Caco-2 (cell line): ENCODE measurements around the gene RUVBL1. TPM values are rescaled to one million over a fixed set of nuclear protein-coding genes. Genes with fewer than 3 reads are reported as not detected.

Source experiments
- BruUV-seq: library from RNA; stranded (reverse); fragments of 400-500 nt; replicated peaks from 2 replicates; lab custom pipeline; 2021; lab: Mats Ljungman, UMichigan
- CTCF ChIA-PET: fragments of 300-600 bp; sonication (Branson Sonifier 250); formaldehyde crosslinking; loops from one replicate; lab custom pipeline; 2022; ENCODE audit warnings: antibody characterized with exemption; lab: Charles Lee
- POLR2A ChIA-PET: fragments of 300-600 bp; sonication (Branson Sonifier 250); formaldehyde crosslinking; loops from one replicate; lab custom pipeline; 2022; ENCODE audit warnings: antibody characterized with exemption; lab: Charles Lee
- DNase-seq, 2 experiments: peaks; one replicate each; pipeline versions ENCODE4 v3.0.0 to v3.0.0-alpha.2; 2020 to 2022
- H3K27me3 ChIP-seq: replicated peaks from 2 replicates; pipeline ENCODE4 v1.6.0; 2011; ENCODE audit warnings: low read length; ENCODE audit not compliant: control insufficient read depth, insufficient read depth
- H3K36me3 ChIP-seq: 2 replicates; pipeline ENCODE4 v1.5.1; 2011; ENCODE audit warnings: low read length; ENCODE audit not compliant: control insufficient read depth, insufficient read depth
- H3K4me1 ChIP-seq: fragments of 250-450 bp; sonication (Bioruptor Pico); 2 replicates; pipeline ENCODE4 v1.5.1; 2020; ENCODE audit warnings: mild to moderate bottlenecking
- H3K4me3 ChIP-seq: 2 replicates; pipeline ENCODE4 v1.5.1; 2011; ENCODE audit warnings: low read depth, mild to moderate bottlenecking, control low read depth, low read length
- H3K9me3 ChIP-seq: fragments of 250-450 bp; sonication (Bioruptor Pico); 2 replicates; pipeline ENCODE4 v1.5.1; 2020; ENCODE audit warnings: mild to moderate bottlenecking, moderate library complexity
- H3K27ac Mint-ChIP-seq: one replicate; pipeline ENCODE4 v1.8.0; 2022; ENCODE audit warnings: mixed read lengths; ENCODE audit not compliant: unreplicated experiment
- H3K27me3 Mint-ChIP-seq: one replicate; pipeline ENCODE4 v1.8.0; 2022; ENCODE audit warnings: mixed read lengths; ENCODE audit not compliant: insufficient read depth, unreplicated experiment
- H3K36me3 Mint-ChIP-seq: one replicate; pipeline ENCODE4 v1.8.0; 2022; ENCODE audit warnings: mild to moderate bottlenecking, mixed read lengths; ENCODE audit not compliant: insufficient read depth, unreplicated experiment
- H3K4me1 Mint-ChIP-seq: one replicate; pipeline ENCODE4 v1.8.0; 2022; ENCODE audit warnings: low read depth, mixed read lengths; ENCODE audit not compliant: unreplicated experiment
- H3K4me3 Mint-ChIP-seq: one replicate; pipeline ENCODE4 v1.8.0; 2022; ENCODE audit warnings: mild to moderate bottlenecking, moderate library complexity, mixed read lengths; ENCODE audit not compliant: unreplicated experiment
- H3K9me3 Mint-ChIP-seq: one replicate; pipeline ENCODE4 v1.8.0; 2022; ENCODE audit warnings: mixed read lengths; ENCODE audit not compliant: unreplicated experiment
- intact Hi-C: fragments of 100-400 bp; cut with micrococcal nuclease; formaldehyde crosslinking; loops from one replicate; pipeline ENCODE4 v1.10.0; 2022; ENCODE audit not compliant: unreplicated experiment
- total RNA-seq: library from RNA; stranded (reverse); gene quantifications from 2 replicates; pipeline ENCODE4 v1.2.3, GENCODE V29; 2022
- TF ChIP-seq, protein P1 (sequence below), 2 experiments: fragments of 200-600 bp in 1 of 2; IDR thresholded peaks; 1 replicate in 1 of 2; 2 replicates in 1 of 2; pipeline versions ENCODE4 v1.5.1 to v1.8.0; 2011 to 2022; ENCODE audit warnings: antibody characterized with exemption in 1 of 2, control low read depth in 1 of 2, inconsistent platforms in 1 of 2, low read depth in 1 of 2, low read length in 1 of 2, mild to moderate bottlenecking in 1 of 2, moderate library complexity in 1 of 2; ENCODE audit not compliant: insufficient read depth in 1 of 2, severe bottlenecking in 1 of 2, unreplicated experiment in 1 of 2

Gene RUVBL1
- total RNA-seq, 1 experiment from 2014 or later, result 56.4 TPM

DNA sequence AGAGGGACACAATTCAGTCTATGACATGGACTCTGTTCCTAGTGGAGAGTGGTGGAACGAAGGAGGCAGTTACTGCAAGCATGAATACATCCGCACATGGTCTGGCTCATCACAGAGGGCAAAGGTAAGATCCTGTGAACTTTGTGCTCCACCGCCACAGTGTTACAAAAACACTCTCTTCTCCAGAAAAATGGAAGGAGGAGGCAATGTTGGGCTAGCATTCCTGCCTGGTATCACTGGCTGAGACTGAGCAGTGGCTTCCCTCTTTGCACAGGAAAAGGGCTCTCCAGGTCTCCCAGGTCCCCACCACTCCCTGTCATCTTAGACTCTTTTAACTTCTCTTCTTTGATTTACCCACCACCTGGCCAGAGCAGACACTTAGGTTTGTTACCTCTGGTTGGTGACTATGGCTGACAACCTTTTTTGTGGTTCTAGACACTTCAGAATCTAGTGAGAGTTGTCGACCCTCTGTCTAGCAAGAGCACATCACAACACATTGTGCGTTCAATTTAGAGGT lies 28.2 kb upstream of the RUVBL1 start:
- no peaks in the 10 kb centered on the region for H3K9me3 ChIP-seq
- no peaks in the 10 kb centered on the region for H3K27me3 ChIP-seq
- H3K4me3 Mint-ChIP-seq, result peak overlapping the region; percentile 78
- H3K4me1 Mint-ChIP-seq, result peaks cover 12% of the 10 kb centered on the region
- intact Hi-C loops, result no loop called here
- peaks cover 14% of the 10 kb centered on the region for H3K36me3 Mint-ChIP-seq
- DNase-seq, result peak in 1 of 2 experiments; percentile 50
- no peaks in the 10 kb centered on the region for H3K36me3 ChIP-seq
- ChIA-PET CTCF (no interaction called here), POLR2A (no interaction called here)
- no peak overlapping the region for H3K27ac Mint-ChIP-seq
- peaks cover 9% of the 10 kb centered on the region for H3K4me1 ChIP-seq
- no peaks in the 10 kb centered on the region for H3K27me3 Mint-ChIP-seq
- no peak overlapping the region for H3K4me3 ChIP-seq
- BruUV-seq, result no TSS peak
- TF ChIP-seq, protein P1, sequence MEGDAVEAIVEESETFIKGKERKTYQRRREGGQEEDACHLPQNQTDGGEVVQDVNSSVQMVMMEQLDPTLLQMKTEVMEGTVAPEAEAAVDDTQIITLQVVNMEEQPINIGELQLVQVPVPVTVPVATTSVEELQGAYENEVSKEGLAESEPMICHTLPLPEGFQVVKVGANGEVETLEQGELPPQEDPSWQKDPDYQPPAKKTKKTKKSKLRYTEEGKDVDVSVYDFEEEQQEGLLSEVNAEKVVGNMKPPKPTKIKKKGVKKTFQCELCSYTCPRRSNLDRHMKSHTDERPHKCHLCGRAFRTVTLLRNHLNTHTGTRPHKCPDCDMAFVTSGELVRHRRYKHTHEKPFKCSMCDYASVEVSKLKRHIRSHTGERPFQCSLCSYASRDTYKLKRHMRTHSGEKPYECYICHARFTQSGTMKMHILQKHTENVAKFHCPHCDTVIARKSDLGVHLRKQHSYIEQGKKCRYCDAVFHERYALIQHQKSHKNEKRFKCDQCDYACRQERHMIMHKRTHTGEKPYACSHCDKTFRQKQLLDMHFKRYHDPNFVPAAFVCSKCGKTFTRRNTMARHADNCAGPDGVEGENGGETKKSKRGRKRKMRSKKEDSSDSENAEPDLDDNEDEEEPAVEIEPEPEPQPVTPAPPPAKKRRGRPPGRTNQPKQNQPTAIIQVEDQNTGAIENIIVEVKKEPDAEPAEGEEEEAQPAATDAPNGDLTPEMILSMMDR (IDR thresholded peaks at IDR 0.05; ENCODE audit: insufficient read depth in 1 of 2, low read depth in 1 of 2, low read length in 1 of 2, severe bottlenecking in 1 of 2, unreplicated experiment in 1 of 2), result no peak
- no peaks in the 10 kb centered on the region for H3K9me3 Mint-ChIP-seq

DNA sequence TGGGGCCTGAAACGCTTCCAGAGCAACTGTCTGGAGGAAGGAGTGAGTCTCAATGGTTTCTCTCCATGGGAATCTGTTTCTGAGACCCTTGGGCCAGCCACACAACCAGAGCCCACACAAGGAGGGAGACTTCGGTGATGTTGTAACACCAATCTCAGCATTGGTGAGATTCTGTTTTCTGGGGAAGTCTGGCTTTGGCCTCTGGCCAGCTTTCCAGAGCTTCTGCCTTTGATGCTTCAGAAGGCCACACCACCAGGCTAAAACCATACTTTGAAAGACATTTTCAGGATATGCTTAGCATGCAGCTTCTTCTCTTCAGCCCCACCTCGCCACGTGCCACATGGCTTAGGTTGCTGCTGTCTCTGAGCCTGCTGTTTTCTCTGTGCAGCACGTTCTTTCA lies 26.0 kb upstream of the RUVBL1 start:
- intact Hi-C loops, result no loop called here
- no peaks in the 10 kb centered on the region for H3K27me3 Mint-ChIP-seq
- H3K9me3 ChIP-seq, result no peaks in the 10 kb centered on the region
- H3K4me1 Mint-ChIP-seq, result peaks cover 12% of the 10 kb centered on the region
- TF ChIP-seq, protein P1 (IDR thresholded peaks at IDR 0.05; ENCODE audit: insufficient read depth in 1 of 2, low read depth in 1 of 2, low read length in 1 of 2, severe bottlenecking in 1 of 2, unreplicated experiment in 1 of 2), result no peak
- no peaks in the 10 kb centered on the region for H3K9me3 Mint-ChIP-seq
- no TSS peak for BruUV-seq
- no peaks in the 10 kb centered on the region for H3K36me3 ChIP-seq
- H3K4me1 ChIP-seq, result peaks cover 9% of the 10 kb centered on the region
- CTCF ChIA-PET, result no interaction called here
- no peaks in the 10 kb centered on the region for H3K27me3 ChIP-seq
- no peak overlapping the region for H3K27ac Mint-ChIP-seq
- no peak overlapping the region for H3K4me3 ChIP-seq
- H3K36me3 Mint-ChIP-seq, result peaks cover 14% of the 10 kb centered on the region
- H3K4me3 Mint-ChIP-seq, result no peak overlapping the region
- no peak for DNase-seq
- POLR2A ChIA-PET, result no interaction called here

DNA sequence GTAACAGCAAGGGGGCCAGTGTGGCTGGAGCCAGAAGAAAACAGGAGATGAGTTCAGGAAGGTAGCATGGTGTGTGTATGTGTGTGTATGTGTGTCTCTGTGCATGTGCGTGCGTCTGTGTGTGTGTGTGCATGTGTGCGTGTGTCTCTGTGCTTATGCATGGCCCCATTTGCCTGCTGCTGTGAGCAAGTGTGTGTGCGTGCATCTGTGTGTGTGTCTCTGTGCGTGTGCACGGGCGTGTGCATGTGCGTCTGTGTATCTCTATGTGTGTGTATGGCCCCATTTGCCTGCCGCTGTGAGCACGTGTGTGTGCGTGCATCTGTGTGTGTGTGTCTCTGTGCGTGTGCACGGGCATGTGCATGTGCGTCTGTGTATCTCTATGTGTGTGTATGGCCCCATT lies 22.6 kb upstream of the RUVBL1 start:
- intact Hi-C loops, result no loop called here
- H3K36me3 Mint-ChIP-seq, result no peaks in the 10 kb centered on the region

More for the DNA sequence above, 22.6 kb upstream of the RUVBL1 start:
- DNase-seq, result no peak
- H3K27me3 Mint-ChIP-seq, result no peaks in the 10 kb centered on the region
- no peak overlapping the region for H3K27ac Mint-ChIP-seq
- Histone ChIP-seq H3K27me3 (no peaks in the 10 kb centered on the region), H3K9me3 (no peaks in the 10 kb centered on the region), H3K36me3 (no peaks in the 10 kb centered on the region), H3K4me3 (no peak overlapping the region), H3K4me1 (no peaks in the 10 kb centered on the region)
- TF ChIP-seq, protein P1 (IDR thresholded peaks at IDR 0.05; ENCODE audit: insufficient read depth in 1 of 2, low read depth in 1 of 2, low read length in 1 of 2, severe bottlenecking in 1 of 2, unreplicated experiment in 1 of 2), result no peak
- BruUV-seq, result no TSS peak
- H3K9me3 Mint-ChIP-seq, result no peaks in the 10 kb centered on the region
- H3K4me1 Mint-ChIP-seq, result no peaks in the 10 kb centered on the region
- ChIA-PET CTCF (no interaction called here), POLR2A (no interaction called here)
- H3K4me3 Mint-ChIP-seq, result no peak overlapping the region
